Type B pancreatic cell (in vitro differentiated cells): ENCODE data around the gene ZMIZ1. TPM values are rescaled to one million over a fixed set of nuclear protein-coding genes. Genes with fewer than 3 reads are reported as not detected.

ENCODE experiments used
- DNase-seq: peaks from one replicate; pipeline ENCODE4 v3.0.0; 2021; ENCODE audit warnings: mixed read lengths; ENCODE audit not compliant: unreplicated experiment; ENCODE audit errors: extremely low spot score
- H3K27ac Mint-ChIP-seq: 2 replicates; pipeline ENCODE4 v1.8.0; 2021; ENCODE audit warnings: mild to moderate bottlenecking, mixed read lengths
- H3K27me3 Mint-ChIP-seq: 2 replicates; pipeline ENCODE4 v1.8.0; 2021; ENCODE audit warnings: mixed read lengths
- H3K36me3 Mint-ChIP-seq: 2 replicates; pipeline ENCODE4 v1.8.0; 2021; ENCODE audit warnings: mixed read lengths
- H3K4me1 Mint-ChIP-seq: one replicate; pipeline ENCODE4 v1.8.0; 2021; ENCODE audit warnings: mixed read lengths; ENCODE audit not compliant: unreplicated experiment
- H3K4me3 Mint-ChIP-seq: 2 replicates; pipeline ENCODE4 v1.8.0; 2021; ENCODE audit warnings: mild to moderate bottlenecking, mixed read lengths
- H3K9me3 Mint-ChIP-seq: 2 replicates; pipeline ENCODE4 v1.8.0; 2021; ENCODE audit warnings: mixed read lengths
- total RNA-seq: library from RNA; stranded (reverse); gene quantifications from 2 replicates; pipeline ENCODE4 v1.2.1, GENCODE V29; 2021; ENCODE audit warnings: low replicate concordance
- TF ChIP-seq, protein P1 (sequence below): fragments of 200-600 bp; sonication (generic); conservative IDR thresholded peaks from 2 replicates; pipeline ENCODE4 v1.5.0; 2021; ENCODE audit warnings: antibody characterized with exemption, mild to moderate bottlenecking

ZMIZ1 gene
- total RNA-seq, 1 donor from 2014 or later: 102 TPM

DNA sequence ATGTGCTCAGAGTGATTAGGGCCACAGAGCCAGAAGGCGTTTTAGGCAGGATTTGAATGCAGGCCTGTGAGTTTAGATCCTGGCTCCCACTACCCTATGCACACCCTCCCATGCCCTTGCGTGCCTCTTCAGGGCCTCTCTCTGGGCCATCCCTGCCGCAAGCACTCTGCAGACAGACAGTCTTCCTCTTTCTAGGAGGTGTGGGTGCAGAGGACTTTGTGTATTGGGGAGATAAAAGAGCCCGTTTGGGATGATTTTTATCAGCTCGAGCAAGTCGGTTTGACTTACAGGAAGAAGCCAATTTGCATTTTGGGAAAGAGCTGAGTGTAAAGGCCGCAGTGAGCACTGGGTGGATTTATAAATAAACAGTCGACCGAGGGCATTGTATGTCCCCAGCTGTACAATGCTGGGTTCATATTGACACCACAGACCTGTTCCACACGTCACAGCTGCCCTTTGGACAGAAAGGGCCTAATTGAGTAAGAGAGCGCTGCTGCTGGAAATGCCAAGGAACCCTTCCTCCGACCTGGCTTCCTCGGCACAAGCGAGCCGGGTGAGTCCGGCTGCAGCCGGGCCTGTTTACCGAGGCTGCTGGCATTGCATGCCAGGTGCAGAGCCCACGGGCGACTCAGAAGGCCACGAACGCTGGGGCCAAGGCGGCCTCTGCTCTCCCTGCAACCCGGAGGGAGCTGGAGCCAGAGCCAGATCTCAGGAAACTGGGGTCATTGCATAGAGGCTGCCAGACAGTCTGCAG is 25.1 kb downstream of the ZMIZ1 start:
- TF ChIP-seq, protein P1, sequence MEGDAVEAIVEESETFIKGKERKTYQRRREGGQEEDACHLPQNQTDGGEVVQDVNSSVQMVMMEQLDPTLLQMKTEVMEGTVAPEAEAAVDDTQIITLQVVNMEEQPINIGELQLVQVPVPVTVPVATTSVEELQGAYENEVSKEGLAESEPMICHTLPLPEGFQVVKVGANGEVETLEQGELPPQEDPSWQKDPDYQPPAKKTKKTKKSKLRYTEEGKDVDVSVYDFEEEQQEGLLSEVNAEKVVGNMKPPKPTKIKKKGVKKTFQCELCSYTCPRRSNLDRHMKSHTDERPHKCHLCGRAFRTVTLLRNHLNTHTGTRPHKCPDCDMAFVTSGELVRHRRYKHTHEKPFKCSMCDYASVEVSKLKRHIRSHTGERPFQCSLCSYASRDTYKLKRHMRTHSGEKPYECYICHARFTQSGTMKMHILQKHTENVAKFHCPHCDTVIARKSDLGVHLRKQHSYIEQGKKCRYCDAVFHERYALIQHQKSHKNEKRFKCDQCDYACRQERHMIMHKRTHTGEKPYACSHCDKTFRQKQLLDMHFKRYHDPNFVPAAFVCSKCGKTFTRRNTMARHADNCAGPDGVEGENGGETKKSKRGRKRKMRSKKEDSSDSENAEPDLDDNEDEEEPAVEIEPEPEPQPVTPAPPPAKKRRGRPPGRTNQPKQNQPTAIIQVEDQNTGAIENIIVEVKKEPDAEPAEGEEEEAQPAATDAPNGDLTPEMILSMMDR: no peak
- peak overlapping the region; percentile 34 for H3K27ac Mint-ChIP-seq
- peak overlapping the region; percentile 22 for H3K4me3 Mint-ChIP-seq
- no peaks in the 10 kb centered on the region for H3K9me3 Mint-ChIP-seq
- H3K4me1 Mint-ChIP-seq: peaks cover 65% of the 10 kb centered on the region
- DNase-seq: no peak
- H3K36me3 Mint-ChIP-seq: peaks cover 9% of the 10 kb centered on the region
- no peaks in the 10 kb centered on the region for H3K27me3 Mint-ChIP-seq

DNA sequence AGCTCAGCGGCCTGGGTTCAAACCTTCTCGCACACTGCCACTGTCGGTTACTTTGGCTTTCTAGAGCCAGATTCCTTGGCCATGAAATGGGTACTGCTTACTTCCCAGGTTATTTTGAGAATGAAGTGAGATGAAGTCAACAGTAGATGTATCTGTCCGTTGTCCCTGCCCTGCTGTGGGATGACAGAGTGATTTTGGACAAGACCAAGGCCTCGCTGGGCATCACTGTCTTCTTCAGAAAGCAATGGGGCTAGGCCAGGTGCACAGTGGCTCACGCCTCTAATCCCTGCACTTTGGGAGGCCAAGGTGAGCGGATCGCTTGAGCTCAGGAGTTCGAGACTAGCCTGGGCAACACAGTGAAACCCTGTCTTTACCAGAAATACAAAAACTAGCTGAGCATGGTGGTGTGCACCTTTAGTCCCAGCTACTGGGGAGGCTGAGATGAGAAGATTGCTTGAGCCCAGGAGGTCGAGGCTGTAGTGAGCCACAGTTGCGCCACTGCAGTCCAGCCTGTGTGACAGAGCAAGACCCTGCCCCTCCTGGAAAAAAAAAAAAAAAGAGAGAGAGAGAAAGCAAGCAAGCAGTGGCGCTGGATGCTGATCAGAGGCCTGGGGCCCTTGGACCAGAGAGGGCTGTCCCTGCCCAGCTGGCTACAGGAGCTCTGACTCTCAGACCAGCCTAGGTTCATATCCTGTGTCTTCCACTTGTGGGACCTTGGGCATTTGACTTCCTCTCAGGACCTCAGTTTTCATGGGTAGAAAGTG is 25.8 kb downstream of the ZMIZ1 start:
- DNase-seq: no peak
- H3K36me3 Mint-ChIP-seq: peaks cover 9% of the 10 kb centered on the region
- TF ChIP-seq, protein P1: no peak
- H3K4me1 Mint-ChIP-seq: peaks cover 61% of the 10 kb centered on the region
- H3K4me3 Mint-ChIP-seq: no peak overlapping the region
- H3K27ac Mint-ChIP-seq: peak overlapping the region; percentile 77
- H3K27me3 Mint-ChIP-seq: no peaks in the 10 kb centered on the region
- no peaks in the 10 kb centered on the region for H3K9me3 Mint-ChIP-seq

DNA sequence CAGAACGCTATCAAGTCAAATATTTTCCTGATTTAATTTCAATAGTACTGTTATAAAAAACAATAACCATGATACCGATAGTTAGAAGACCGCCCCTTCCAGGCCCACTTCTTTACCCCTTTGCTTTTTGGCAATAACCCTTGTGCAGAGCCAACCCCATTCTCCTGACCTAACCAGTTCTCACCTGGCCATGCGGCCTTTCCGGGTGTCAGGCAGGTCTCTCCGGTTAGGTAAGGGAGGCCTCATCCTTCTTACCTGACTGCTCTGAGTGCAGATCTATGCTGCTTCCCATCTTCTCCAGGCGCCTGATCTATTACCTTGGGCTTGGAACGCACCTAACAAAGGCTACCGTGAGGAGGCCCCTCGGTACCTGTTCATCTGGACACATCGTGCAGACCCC is 26.6 kb downstream of the ZMIZ1 start:
- Mint-ChIP-seq H3K4me1 (peaks cover 59% of the 10 kb centered on the region), H3K9me3 (no peaks in the 10 kb centered on the region), H3K4me3 (peak overlapping the region; percentile 72), H3K27ac (peak overlapping the region; percentile 77), H3K36me3 (peaks cover 9% of the 10 kb centered on the region), H3K27me3 (no peaks in the 10 kb centered on the region)
- no peak for DNase-seq
- TF ChIP-seq, protein P1: no peak

DNA sequence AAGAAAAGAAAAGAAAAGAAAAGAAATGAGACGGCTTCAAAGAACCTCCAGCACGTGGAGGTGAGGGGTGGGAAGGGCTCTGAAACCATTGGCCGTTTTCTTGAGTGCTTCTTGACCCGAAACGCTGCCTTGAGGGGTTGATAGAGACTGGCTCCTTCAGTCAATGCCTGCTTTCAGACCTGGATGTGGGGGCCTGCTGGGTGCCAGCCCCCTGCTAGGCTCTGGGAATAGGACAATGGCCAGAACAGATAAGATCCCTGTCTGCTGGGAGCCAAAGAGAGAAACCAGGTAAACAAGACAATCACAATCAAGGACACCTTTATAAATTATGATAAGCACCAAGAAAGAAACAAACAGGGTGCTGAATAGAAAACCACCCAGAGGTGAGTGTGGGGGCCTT is 27.7 kb downstream of the ZMIZ1 start:
- no peak for DNase-seq
- H3K27me3 Mint-ChIP-seq: no peaks in the 10 kb centered on the region
- peaks cover 65% of the 10 kb centered on the region for H3K4me1 Mint-ChIP-seq
- no peak overlapping the region for H3K4me3 Mint-ChIP-seq
- H3K27ac Mint-ChIP-seq: peak overlapping the region; percentile 77
- H3K9me3 Mint-ChIP-seq: no peaks in the 10 kb centered on the region
- TF ChIP-seq, protein P1: no peak
- H3K36me3 Mint-ChIP-seq: peaks cover 9% of the 10 kb centered on the region

DNA sequence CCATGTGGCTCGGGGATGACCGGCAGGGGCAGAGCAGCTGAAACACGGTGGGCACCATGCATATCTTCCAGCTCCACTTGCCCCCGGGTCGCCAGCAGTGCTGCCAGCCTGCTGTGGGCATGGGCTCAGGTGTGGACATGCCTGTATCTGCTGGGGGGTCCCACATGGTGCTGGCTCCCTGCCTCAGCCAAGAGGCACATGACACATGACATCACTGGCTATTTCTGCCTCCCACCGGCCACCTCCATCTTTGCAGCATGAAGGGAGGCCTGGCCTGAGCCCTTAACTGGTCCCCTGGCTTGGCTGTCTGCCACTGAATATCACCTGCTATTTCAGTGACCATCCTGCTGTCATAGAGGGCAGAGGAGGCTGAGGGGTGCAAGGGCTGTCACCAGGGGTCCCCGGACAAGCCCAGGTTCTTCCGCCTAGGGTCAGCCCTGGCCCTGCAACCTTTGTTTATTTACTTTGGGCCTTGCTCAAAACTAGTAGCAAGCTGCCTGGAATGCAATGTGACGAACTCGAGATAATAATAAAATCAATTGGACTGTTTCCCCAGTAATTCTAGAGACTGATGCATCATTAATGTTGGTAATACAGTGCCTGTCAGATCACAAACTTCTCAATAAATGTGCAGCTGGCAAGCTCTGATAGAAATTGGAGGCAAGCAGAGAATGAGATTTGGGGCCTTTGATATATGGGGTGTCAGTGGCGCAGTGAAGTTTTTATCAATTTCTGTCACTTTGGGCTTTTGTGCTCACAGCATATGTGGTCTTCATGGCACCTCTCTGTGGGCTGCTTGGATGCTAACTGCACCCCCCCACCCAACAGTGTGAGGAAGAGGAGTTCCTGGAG is 28.5 kb downstream of the ZMIZ1 start:
- DNase-seq: no peak
- Mint-ChIP-seq H3K9me3 (no peaks in the 10 kb centered on the region), H3K36me3 (peaks cover 8% of the 10 kb centered on the region), H3K4me3 (no peak overlapping the region), H3K27ac (peak overlapping the region; percentile 70), H3K4me1 (peaks cover 63% of the 10 kb centered on the region), H3K27me3 (no peaks in the 10 kb centered on the region)
- TF ChIP-seq, protein P1: no peak
